Glomerular visceral epithelial cell (primary cell): Measurements from ENCODE around the gene CHI3L2.

ENCODE experiments used
- DNase-seq: peaks from one replicate; pipeline ENCODE4 v3.0.0-alpha.2; 2016; ENCODE audit errors: extremely low spot score

Gene CHI3L2

DNA sequence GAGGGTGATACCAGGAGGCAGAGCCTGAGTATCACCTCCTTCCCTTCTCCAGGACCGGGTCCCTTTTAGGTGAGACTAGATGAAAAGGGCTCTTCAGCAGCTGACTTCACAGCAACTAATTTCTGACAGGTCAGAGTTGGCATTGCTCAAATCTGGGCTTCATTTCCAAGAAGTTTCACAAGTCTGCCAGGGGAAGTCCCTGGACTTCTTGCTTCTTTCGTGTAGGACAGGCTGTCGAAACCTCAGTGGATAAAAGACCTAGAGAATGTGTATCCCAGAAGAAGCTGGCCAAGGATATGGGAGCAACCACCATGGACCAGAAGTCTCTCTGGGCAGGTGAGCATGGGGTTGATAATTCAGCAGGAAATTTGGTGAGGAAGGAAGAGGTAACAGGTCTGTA, at the start of gene CHI3L2:
TSS of gene CHI3L2 (plus strand) at position 280 of the 400 bp plus-strand sequence. CDS start at position 297, 17 bp downstream.
- DNase-seq = no peak

DNA sequence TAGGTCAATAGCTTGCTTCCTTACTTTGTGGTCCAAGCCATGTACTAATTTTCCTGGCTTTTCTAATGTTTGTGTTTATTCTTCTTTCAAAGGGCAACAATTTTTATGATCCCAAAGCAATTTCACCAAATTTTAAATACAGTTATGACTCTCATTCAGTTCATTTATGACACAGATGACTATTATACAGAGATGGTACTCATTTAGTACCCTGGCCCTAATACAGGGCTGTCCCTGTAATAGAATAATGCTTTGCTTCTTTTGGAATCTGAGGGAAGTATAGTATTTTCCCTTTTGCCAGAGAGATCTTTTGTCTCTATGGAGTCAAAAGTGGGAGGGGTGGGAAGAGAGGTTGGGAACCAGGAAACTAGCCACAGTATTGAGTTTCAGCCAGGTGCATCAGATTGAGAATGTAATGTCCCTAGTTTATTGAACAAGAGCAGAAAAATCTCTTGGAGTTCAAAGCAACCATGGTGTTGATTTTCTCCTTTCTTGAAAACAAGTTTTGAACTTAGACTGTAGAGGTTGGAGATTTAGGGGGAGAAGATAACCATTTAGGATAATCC, 47.5 kb upstream of the CHI3L2 start:
- DNase-seq = no peak

GRCh38 chr1:111182052-111182451, 45.5 kb upstream of the CHI3L2 start:
- no peak for DNase-seq

- no peak for DNase-seq
Measured at GRCh38 chr1:111183308-111184069, 44.0 kb upstream of the CHI3L2 start.

DNA sequence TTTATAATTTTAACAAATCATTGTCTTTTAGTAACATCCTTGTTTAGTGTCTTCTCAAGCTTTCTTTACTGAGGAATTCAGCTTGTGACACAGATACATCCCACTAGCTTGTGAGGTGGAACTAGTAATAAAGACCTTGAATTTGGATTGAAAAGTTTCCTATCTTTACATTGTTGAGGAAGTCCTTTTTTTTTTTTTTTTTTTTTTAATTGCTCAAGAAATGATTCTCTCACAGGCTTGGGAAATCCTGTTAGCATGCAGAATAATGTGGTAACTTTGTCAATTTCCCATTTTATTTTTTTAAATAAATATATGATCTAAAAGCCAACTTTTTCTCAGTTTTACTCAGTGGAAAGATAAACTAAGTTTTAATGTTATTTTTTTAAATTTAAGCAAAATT, 42.9 kb upstream of the CHI3L2 start:
- no peak for DNase-seq

GRCh38 chr1:111190931-111191451, 36.5 kb upstream of the CHI3L2 start:
- no peak for DNase-seq

DNA sequence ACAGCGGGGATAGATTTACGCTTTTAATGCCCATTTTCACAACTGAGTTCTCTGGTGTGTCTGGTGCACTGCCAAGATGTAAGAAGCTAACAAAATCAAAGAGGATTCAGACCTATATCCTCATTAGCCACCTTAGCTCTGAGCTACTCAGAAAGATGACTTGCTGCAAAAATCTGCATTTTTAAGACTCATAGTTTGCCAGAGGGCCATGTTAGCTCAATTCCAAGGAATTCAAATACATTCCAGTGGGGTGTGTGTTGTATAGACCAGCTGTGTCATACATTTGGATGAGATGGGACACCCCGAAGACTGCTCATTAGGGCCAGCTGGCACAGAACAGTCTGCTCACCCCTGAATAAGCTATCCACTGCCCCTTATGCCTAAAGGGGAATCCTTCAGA, 36.0 kb upstream of the CHI3L2 start:
- DNase-seq = no peak

- no peak for DNase-seq
Measured at GRCh38 chr1:111192074-111192473, 35.4 kb upstream of the CHI3L2 start.

DNA sequence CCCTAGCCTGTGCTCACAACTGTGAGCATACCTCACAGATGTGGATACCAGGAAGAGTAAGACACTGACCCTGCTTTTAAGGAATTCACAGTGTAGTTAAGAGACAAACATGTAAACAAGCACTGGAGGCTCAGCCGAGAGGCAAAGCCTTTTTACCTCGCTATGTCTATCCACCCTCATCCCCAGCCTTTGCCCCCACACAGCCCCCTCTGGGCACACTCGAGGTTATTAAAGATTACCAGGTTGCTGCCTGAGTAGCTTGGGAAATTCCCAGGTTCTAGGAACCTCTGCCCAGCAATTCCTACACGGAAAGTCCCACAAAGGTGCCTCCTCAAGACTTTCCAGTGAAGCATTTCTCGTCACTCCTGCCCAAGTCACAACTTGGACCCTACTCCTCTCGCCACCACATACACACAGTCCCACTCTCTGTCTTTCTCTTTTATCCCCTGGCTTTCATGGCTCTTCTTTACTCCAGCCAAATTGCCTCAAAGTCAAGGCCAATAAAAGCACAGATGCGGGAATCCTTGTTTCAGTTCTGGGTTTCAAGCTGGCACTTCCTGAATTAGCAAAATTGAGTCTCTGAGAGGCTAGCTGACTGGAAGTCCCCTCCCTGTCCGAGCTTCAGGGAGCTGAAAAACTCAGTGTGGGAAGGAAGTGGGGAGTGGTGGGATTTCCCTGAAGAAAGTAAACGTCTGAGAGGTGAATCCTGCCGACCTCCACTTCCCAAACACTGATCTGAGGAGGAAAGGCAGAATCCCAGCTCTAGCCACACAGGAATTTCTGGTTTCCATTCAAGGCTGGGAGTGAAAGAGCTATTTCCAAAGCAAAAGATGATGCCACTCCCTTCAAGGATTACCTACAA, 34.6 kb upstream of the CHI3L2 start:
- DNase-seq = peak; percentile 63

- DNase-seq = no peak
Measured at GRCh38 chr1:111193712-111194480, 33.6 kb upstream of the CHI3L2 start.

DNA sequence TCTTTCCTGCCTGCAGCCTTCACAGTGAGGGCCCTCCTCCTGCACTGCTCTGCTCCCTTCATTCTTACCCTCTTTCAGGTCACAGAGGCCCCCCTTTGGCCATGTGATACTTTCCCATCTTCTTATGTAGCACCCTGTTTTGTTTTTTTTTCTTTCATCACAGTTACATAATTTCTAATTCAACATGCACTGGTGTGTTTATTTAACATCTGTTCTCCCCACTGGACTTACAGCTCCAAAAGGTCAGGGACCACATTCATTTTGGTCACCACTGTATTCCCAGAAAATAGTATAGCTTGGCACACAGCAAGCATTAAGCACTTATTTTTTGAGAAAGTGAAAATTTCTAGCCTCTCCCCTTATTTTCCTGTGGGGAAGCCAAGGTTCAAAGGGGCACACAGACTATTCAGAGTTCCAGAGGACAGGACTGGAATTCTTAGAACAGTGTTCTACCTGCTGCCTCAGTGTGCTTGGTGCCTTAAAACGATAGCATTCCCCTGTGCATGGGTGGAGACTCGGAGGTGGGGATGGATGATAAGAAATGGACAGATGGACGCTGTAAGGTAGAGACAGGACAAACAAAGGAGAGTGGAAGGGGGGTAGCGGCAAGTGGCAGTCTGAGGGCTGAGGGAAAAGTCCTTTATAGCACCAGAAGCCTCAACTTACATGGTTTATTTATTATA, 32.4 kb upstream of the CHI3L2 start:
- no peak for DNase-seq

GRCh38 chr1:111196213-111196612, 31.3 kb upstream of the CHI3L2 start:
- DNase-seq = no peak

GRCh38 chr1:111197598-111198284, 29.8 kb upstream of the CHI3L2 start:
- DNase-seq = peak; percentile 42

- DNase-seq = no peak
Measured at GRCh38 chr1:111198836-111199235, 28.7 kb upstream of the CHI3L2 start.

DNA sequence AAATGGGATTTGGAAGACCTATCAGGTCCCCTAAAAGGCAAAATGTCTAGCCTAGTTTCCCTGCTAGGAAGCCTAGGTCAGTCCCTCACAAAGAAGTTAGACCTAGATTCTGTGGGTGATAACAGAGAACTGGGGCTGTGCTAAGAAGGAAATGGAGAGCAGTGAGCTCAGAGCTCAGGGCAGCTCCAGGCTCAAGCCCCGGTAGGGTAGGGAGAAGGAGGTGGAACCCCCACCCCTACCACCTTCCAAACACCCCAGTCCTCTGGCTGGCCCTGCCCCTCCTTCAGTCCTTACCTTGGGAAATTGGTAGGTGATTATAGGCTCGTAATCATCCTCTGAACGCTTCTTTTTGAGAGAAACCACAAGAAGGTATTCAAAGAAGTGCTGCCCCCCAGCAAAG, 28.2 kb upstream of the CHI3L2 start:
- DNase-seq = no peak

DNA sequence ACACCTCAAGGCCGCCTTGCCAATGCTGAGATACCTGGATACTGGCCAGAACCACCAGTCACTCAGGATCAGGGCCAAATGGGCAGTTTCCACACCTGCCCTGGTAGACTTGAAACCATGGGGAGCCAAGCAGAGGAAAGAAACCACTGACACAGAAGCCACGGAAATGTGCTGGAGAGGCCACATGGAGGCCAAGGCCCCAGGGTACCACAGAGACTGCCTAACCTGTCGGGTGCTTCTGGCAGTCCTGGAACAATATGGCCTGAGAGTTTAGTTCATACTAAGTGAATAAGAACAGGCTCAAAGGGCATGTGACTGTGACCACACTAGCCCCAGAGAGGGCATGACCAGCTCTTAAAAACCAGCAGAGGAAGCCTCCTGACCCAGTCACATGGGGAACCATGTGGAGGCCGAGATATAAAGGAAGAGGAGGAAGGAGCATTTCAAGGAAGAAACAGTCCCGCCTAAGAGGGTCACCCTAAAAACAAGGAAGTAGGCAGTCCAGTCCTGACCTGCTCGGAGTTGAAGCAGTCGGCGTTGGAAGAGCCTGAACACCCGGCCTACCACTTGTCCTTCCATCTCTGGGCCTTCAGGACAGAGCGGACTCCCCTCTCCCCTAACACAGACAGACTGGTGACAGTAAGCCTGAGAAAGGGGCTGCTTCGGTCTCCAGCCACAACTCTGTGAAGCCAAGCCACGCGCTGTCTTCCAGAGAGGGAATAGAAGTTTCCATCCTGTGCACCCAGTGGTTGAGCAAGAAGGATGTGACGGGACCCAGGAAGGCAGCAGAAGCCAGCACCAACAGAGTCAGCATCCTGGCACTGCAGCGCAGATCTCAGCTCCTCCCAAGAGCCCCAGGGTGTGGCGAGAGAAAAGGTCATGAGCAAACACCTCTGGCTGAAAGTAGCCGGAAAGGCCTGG, 27.4 kb upstream of the CHI3L2 start, which contains the start of gene DENND2D:
TSS of gene DENND2D (minus strand) at position 766 of the 921 bp plus-strand sequence. CDS start at position 579, 187 bp downstream.
- DNase-seq = no peak

DNA sequence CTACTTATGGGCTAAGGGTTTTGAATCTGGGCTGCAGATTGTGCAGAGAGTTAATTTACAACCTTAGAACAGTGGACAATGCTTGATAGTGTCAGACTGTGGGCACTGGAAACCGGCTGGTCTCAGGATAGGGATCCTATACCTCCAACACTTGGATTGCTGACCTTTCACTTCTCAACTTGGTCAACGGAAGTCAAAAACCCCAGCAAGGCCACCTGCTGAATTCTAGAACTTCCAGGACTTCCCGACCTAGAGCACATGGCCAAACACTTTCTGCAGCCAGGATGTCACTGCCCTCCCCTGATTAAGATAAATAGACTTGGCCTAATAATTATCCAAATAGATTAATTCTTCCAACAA, 26.7 kb upstream of the CHI3L2 start:
- DNase-seq = no peak

- no peak for DNase-seq
Measured at GRCh38 chr1:111201275-111202090, 26.0 kb upstream of the CHI3L2 start.

GRCh38 chr1:111202366-111202706, 25.2 kb upstream of the CHI3L2 start:
- DNase-seq = no peak
